ENCODE measurements around the gene CEL.
A peak's percentile ranks its signal among the peaks of the same experiment; 100 is the strongest.

Gene CEL

DNA sequence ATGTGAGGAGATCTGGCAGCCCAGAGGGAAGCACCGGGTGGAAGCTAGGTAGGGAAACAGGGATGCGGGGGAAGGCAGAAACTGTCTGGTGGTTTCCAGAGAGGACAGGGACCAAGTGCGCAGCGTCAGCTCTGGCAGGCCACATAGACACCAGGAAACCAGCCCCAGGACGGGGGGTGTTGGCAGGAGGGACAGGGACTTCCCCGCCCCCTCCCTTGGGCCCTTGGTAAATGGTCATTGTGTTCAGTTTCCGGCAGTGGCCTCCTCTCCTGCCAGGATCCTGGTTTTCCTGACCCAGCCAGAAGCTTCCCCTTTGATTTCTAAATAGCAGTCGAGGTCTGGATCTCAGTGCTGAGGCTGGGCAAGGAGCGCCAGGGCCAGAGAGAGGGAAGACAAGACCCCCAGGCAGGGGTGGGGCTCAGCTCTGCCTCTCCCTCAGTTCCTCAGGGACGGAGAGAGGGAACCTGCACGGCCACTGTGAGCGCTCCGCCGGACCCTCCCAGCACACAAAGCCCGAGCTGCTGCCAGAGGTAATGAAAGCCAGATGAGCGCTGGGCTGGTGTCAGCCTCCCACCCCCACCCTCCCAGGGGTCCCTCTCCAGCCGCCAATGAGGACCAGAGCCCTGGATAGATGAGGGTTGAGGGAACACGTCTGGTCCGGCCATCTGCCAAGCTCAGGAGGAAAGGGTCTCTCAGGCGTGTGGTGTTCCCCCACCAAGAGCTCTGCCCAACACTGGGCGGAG is 57.5 kb downstream of the CEL start:
- DNase-seq, result peak; percentile 48

DNA sequence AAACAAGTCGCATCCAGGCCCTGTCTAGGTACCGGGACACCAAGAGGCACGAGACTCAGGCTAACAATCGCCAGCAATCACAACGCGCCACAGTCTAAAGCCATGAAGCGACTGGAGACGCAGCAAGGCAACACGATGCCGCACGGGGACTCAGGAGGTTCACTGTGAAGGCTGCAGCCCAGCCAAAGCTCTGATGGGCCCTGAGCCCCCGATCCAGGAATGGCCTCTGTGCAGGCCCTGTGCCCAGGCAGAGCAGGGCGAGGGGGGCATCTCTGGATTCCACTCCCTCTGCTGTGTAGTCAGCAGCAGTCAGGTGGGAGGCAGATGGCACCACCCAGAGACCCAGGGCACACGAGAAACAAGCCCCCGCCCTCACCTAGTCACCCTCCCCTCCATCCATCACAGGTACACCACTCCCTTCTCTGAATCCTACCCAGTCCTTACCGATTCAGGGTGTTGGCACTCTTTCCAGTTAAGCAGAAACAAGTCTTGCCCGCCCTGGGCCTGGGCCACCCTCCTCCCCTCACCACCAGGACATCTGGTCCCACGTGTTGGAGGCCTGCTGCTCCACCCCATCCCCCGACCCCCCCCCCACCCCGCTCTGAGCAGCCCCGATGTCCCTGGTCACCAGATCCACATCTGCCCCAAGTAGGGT is 58.2 kb downstream of the CEL start:
- no peak for DNase-seq

DNA sequence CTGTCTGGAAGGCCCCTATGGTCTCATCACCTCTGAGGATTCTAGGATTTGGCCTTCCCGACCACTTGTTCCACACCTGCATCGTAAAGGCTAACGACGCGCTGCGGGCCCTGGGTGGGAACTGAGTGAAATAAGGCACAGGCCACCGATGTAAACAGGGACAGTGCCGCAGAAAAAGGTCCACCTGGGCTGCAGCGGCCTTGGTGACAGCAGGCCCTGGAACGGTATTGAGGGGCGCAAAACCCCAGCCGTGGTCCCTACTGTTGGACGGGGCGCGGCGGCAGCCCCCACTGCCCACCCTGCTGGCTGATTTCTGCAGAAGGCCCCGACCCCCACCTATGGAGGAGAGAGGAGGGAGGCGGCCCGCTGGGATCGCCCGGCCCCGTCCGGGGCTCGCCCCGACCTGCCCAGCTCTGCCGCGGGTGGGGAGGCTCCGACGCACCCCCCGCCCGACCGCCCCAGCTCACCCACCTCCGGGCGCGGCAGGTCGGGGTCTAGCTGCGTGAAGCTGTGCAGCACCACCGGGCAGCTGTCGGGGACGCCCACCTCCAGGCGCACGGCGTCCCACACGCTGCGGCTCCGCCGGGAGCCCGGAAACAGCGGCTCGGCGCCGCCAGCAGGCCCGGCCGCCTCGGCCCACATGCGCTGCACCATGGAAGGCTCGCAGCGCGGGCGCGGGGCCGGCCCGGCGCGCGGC is 58.9 kb downstream of the CEL start:
- no peak for DNase-seq
